GM19043 (cell line): ENCODE data around the gene TMEM235.
"Not testable (repeated sequence)": the region's sequence is repeated elsewhere in the genome, so short reads cannot be mapped to it uniquely, and the experiment has no call there.

Experiments used
- ATAC-seq: cut with Tn5 transposase; IDR thresholded peaks from one replicate; pipeline ENCODE4 v1.9.1; 2021; ENCODE audit warnings: low read depth; ENCODE audit not compliant: unreplicated experiment

TMEM235 gene

GRCh38 chr17:78252701-78253635 is 21.5 kb downstream of the TMEM235 start:
- ATAC-seq = no peak

GRCh38 chr17:78253636-78253945 is 22.2 kb downstream of the TMEM235 start:
- not testable (repeated sequence) for ATAC-seq

- ATAC-seq = no peak
These were observed 22.7 kb downstream of the TMEM235 start for GRCh38 chr17:78253946-78254672.

GRCh38 chr17:78255029-78255656 is 23.7 kb downstream of the TMEM235 start:
- ATAC-seq = no peak

- ATAC-seq = no peak
These were observed 24.7 kb downstream of the TMEM235 start for GRCh38 chr17:78255953-78256706.

GRCh38 chr17:78256707-78257591 is 25.5 kb downstream of the TMEM235 start:
- ATAC-seq = no peak

GRCh38 chr17:78257810-78258322 is 26.4 kb downstream of the TMEM235 start:
- no peak for ATAC-seq

GRCh38 chr17:78258323-78259191 is 27.1 kb downstream of the TMEM235 start:
- no peak for ATAC-seq

- no peak for ATAC-seq
These were observed 27.7 kb downstream of the TMEM235 start for GRCh38 chr17:78259192-78259554.

GRCh38 chr17:78263063-78263735 is 31.8 kb downstream of the TMEM235 start:
- ATAC-seq = no peak

GRCh38 chr17:78263736-78264340 is 32.4 kb downstream of the TMEM235 start:
- ATAC-seq = no peak

- no peak for ATAC-seq
These were observed 33.2 kb downstream of the TMEM235 start for GRCh38 chr17:78264590-78264989.

- no peak for ATAC-seq
These were observed 33.7 kb downstream of the TMEM235 start for GRCh38 chr17:78265121-78265520.

GRCh38 chr17:78266231-78266631 is 34.8 kb downstream of the TMEM235 start:
- no peak for ATAC-seq

- no peak for ATAC-seq
These were observed 35.3 kb downstream of the TMEM235 start for GRCh38 chr17:78266771-78267170.

- ATAC-seq = no peak
These were observed 36.0 kb downstream of the TMEM235 start for GRCh38 chr17:78267253-78268073.
